Vagina (tissue), 2 donors: ENCODE data around the gene TRIM34.

ENCODE experiments used
- CTCF ChIP-seq, 3 experiments: fragments of 450-650 bp in 2 of 3; fragments of 200-600 bp in 1 of 3; sonication (generic) in 1 of 3; IDR thresholded peaks; one replicate each; pipeline ENCODE4 v1.5.1; 2017 to 2019; ENCODE audit warnings: antibody characterized with exemption in 3 of 3, mild to moderate bottlenecking in 2 of 3, moderate library complexity in 2 of 3
- POLR2A ChIP-seq, 2 donors: fragments of 450-650 bp; IDR thresholded peaks; one replicate each; pipeline ENCODE4 v1.6.1; 2017; ENCODE audit warnings: antibody characterized with exemption in 2 of 2, mild to moderate bottlenecking in 2 of 2, moderate library complexity in 2 of 2

GRCh38 chr11:5620651-5621521 is 3.9 kb upstream of the TRIM34 start:
- no peak for TF ChIP-seq POLR2A (IDR thresholded peaks at IDR 0.05)
- no peak for TF ChIP-seq CTCF (IDR thresholded peaks at IDR 0.05)
